Calu3 (cell line): Measurements from ENCODE around the gene OSTM1. TPM values are rescaled to one million over a fixed set of nuclear protein-coding genes. Genes with fewer than 3 reads are reported as not detected.

Experiments
- Bru-seq: library from RNA; stranded (reverse); fragments of 400-500 nt; gene quantifications from one replicate; lab custom pipeline; 2021; lab: Mats Ljungman, UMichigan
- BruChase-seq, 2 experiments: library from RNA; stranded (reverse); fragments of 400-500 nt; gene quantifications; one replicate each; lab custom pipeline; 2021; lab: Mats Ljungman, UMichigan
- BruUV-seq: library from RNA; stranded (reverse); fragments of 400-500 nt; replicated peaks from 2 replicates; lab custom pipeline; 2021; lab: Mats Ljungman, UMichigan
- CTCF ChIA-PET: fragments of 300-600 bp; sonication (Branson Sonifier 250); formaldehyde crosslinking; loops from one replicate; lab custom pipeline; 2022; ENCODE audit warnings: antibody characterized with exemption; lab: Charles Lee
- DNase-seq: peaks from one replicate; pipeline ENCODE4 v3.0.0; 2022
- H3K27ac Mint-ChIP-seq: one replicate; pipeline ENCODE4 v1.8.0; 2022; ENCODE audit warnings: mixed read lengths; ENCODE audit not compliant: unreplicated experiment
- H3K27me3 Mint-ChIP-seq: one replicate; pipeline ENCODE4 v1.8.0; 2022; ENCODE audit warnings: mixed read lengths; ENCODE audit not compliant: unreplicated experiment
- H3K36me3 Mint-ChIP-seq: one replicate; pipeline ENCODE4 v1.8.0; 2022; ENCODE audit warnings: mild to moderate bottlenecking, moderate library complexity, mixed read lengths; ENCODE audit not compliant: insufficient read depth, unreplicated experiment
- H3K4me1 Mint-ChIP-seq: one replicate; pipeline ENCODE4 v1.8.0; 2022; ENCODE audit warnings: mild to moderate bottlenecking, low read depth, mixed read lengths; ENCODE audit not compliant: unreplicated experiment
- H3K4me3 Mint-ChIP-seq: one replicate; pipeline ENCODE4 v1.8.0; 2022; ENCODE audit warnings: mild to moderate bottlenecking, low read depth, moderate library complexity, mixed read lengths; ENCODE audit not compliant: unreplicated experiment
- H3K9me3 Mint-ChIP-seq: one replicate; pipeline ENCODE4 v1.8.0; 2022; ENCODE audit warnings: low read depth, mixed read lengths; ENCODE audit not compliant: unreplicated experiment
- intact Hi-C: fragments of 100-400 bp; cut with micrococcal nuclease; formaldehyde crosslinking; loops from one replicate; pipeline ENCODE4 v1.10.0; 2022; ENCODE audit not compliant: unreplicated experiment
- long read RNA-seq: library from polyadenylated mRNA; stranded (forward); transcript quantifications from one replicate; pipeline ENCODE4 v2.0.0, GENCODE V29; 2022
- total RNA-seq: library from RNA; stranded (reverse); gene quantifications from 2 replicates; pipeline ENCODE4 v1.2.3, GENCODE V29; 2022
- TF ChIP-seq, protein P1 (sequence below): fragments of 200-600 bp; IDR thresholded peaks from one replicate; pipeline ENCODE4 v1.8.0; 2022; ENCODE audit warnings: antibody characterized with exemption; ENCODE audit not compliant: unreplicated experiment

The OSTM1 gene, protein sequence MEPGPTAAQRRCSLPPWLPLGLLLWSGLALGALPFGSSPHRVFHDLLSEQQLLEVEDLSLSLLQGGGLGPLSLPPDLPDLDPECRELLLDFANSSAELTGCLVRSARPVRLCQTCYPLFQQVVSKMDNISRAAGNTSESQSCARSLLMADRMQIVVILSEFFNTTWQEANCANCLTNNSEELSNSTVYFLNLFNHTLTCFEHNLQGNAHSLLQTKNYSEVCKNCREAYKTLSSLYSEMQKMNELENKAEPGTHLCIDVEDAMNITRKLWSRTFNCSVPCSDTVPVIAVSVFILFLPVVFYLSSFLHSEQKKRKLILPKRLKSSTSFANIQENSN
- total RNA-seq (19.4 and 30.5 TPM in 2 replicates), Bru-seq, nascent RNA (percentile 69 among the genes with signal in this experiment), BruChase-seq, experiment 1, labeled RNA remaining after a 6-hour chase (percentile 76 among the genes with signal in this experiment), BruChase-seq, experiment 2, labeled RNA remaining after a 2-hour chase (percentile 72 among the genes with signal in this experiment)
- long read RNA-seq, full-length matches to known transcripts, result 18 of 24 reads
- long read RNA-seq, partial matches to known transcripts, result 4 of 24 reads
- long read RNA-seq, other reads (novel, unspliced or antisense), result 2 of 24 reads

DNA sequence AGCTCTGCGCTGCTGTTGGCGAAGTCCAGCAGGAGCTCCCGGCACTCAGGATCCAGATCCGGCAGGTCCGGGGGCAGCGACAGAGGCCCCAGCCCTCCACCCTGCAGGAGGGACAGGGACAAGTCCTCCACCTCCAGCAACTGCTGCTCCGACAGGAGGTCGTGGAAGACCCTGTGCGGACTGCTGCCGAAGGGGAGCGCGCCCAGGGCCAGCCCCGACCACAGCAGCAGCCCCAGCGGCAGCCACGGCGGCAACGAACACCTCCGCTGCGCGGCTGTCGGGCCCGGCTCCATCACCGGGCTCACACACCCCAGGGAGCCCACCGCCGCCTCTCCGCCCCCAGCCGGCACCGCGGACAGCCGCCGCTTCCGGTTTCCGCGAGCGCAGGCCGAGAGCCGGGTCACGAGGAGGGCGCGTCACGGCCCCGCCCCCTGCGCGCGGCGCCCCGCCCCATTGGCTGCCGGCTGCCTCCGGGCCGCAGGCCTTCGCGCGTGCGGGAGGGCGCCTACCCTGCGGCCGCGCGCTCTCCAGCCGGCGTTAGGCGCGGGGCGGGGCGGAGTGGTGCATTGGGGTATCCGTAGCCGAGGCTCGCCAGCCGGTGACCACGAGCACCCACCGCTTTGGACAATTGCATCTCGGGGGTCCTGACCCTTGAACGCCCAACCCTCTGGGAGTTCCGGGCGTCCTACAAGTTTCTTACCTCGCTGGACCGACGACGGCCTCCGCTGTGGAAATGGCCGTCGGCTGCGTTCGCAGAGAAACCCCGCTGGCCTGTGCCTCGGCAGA is at the start of gene OSTM1:
Gene OSTM1, minus strand, starts transcription at position 383 of the 786 bp plus-strand sequence. Its CDS starts 90 bp downstream, at position 293.
- Mint-ChIP-seq H3K4me1 (peaks cover 10% of the 10 kb centered on the region), H3K4me3 (peak within 1 kb of the TSS; percentile 75), H3K9me3 (no peaks in the 10 kb centered on the region), H3K27ac (no peak within 1 kb of the TSS), H3K36me3 (peaks cover 21% of the 10 kb centered on the region), H3K27me3 (no peaks in the 10 kb centered on the region)
- peak; percentile 95 for DNase-seq
- TSS peak; percentile 77 for BruUV-seq
- TF ChIP-seq, protein P1, sequence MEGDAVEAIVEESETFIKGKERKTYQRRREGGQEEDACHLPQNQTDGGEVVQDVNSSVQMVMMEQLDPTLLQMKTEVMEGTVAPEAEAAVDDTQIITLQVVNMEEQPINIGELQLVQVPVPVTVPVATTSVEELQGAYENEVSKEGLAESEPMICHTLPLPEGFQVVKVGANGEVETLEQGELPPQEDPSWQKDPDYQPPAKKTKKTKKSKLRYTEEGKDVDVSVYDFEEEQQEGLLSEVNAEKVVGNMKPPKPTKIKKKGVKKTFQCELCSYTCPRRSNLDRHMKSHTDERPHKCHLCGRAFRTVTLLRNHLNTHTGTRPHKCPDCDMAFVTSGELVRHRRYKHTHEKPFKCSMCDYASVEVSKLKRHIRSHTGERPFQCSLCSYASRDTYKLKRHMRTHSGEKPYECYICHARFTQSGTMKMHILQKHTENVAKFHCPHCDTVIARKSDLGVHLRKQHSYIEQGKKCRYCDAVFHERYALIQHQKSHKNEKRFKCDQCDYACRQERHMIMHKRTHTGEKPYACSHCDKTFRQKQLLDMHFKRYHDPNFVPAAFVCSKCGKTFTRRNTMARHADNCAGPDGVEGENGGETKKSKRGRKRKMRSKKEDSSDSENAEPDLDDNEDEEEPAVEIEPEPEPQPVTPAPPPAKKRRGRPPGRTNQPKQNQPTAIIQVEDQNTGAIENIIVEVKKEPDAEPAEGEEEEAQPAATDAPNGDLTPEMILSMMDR, result no peak
- CTCF ChIA-PET, result interaction anchor here (0.7 kb wide), 1 partner anchor 94 kb away, joined by 3 read pairs; no protein-coding TSS in a partner anchor
- intact Hi-C loops, result no loop called here

DNA sequence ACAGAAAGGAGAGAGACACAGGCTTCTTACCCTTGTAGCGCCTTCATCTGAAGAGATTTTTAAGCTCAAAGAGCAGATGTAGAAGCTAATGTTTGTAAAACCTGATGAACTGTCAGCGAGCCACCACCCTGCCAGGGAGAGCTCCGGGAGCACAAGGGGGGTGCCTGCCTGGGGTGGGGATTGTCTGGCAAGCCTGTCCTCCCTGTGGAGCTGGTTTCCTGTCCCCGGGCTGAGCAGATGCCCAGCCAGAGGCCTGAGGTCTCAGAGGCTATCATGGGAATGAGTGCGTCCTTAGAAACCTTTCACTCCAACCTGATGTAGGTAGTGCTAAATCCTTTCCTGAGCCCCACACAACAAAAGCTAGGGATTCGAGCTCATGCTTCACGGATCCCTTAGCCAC is 49.4 kb upstream of the OSTM1 start:
- H3K27me3 Mint-ChIP-seq, result peaks cover 45% of the 10 kb centered on the region
- DNase-seq, result no peak
- peaks cover 8% of the 10 kb centered on the region for H3K4me1 Mint-ChIP-seq
- no peak overlapping the region for H3K4me3 Mint-ChIP-seq
- no peaks in the 10 kb centered on the region for H3K36me3 Mint-ChIP-seq
- no peak overlapping the region for H3K27ac Mint-ChIP-seq
- CTCF ChIA-PET, result interaction anchor here (0.8 to 0.9 kb wide), 2 partner anchors 10 to 369 kb away, joined by 3 to 5 read pairs; no protein-coding TSS in a partner anchor
- TF ChIP-seq, protein P1, result no peak
- intact Hi-C loops, result no loop called here
- H3K9me3 Mint-ChIP-seq, result no peaks in the 10 kb centered on the region
- no TSS peak for BruUV-seq

DNA sequence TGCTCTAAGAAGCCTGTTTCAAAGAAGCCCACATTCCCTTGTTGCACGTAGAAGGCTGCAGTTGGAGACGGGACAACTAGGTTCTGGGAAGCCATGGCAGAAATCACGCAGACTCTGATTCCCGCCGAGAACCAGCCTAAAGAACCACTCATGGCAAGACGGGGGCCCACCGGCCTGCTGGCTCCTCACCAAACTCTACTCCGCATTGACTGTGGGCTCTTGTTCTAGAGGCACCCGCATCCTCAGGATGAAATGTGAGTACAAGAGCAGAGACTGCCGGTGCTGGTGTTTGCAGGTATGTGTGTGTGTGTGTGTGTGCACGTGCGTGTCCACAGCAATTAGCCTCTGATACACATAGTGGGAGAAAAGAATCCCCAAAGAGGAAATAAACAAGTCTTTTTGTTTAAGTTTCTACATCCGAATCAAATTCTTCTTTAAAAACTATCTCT is 49.0 kb upstream of the OSTM1 start:
- Mint-ChIP-seq H3K4me1 (peaks cover 8% of the 10 kb centered on the region), H3K27ac (no peak overlapping the region), H3K36me3 (no peaks in the 10 kb centered on the region), H3K4me3 (no peak overlapping the region), H3K9me3 (no peaks in the 10 kb centered on the region), H3K27me3 (peaks cover 45% of the 10 kb centered on the region)
- BruUV-seq, result no TSS peak
- TF ChIP-seq, protein P1, result no peak
- no peak for DNase-seq
- CTCF ChIA-PET, result interaction anchor here (0.8 kb wide), 1 partner anchor 369 kb away, joined by 5 read pairs; no protein-coding TSS in a partner anchor
- intact Hi-C loops, result no loop called here

DNA sequence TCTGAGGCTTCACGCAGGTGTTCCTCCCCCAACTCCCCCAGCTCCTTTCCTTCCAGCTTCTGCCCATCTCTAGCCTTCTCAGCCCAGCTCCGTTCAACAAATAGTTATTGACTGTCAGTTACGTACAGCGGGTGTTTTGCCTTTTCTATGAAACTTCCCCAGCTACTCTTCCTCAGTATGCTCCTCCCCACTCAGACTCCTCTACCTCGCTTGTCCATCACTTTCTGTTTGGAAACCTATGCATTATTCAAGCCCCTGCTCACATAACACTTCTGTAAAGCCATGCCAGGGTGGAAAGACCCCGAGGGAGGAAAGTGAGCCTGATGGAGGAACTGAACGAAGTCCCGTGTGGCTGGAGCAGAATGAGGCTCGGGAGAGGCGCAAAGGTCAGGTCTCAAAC is 47.1 kb upstream of the OSTM1 start:
- no TSS peak for BruUV-seq
- H3K27ac Mint-ChIP-seq, result no peak overlapping the region
- DNase-seq, result no peak
- TF ChIP-seq, protein P1, result no peak
- H3K27me3 Mint-ChIP-seq, result peaks cover 59% of the 10 kb centered on the region
- peaks cover 8% of the 10 kb centered on the region for H3K36me3 Mint-ChIP-seq
- CTCF ChIA-PET, result no interaction called here
- H3K9me3 Mint-ChIP-seq, result no peaks in the 10 kb centered on the region
- H3K4me3 Mint-ChIP-seq, result no peak overlapping the region
- intact Hi-C loops, result no loop called here
- H3K4me1 Mint-ChIP-seq, result peaks cover 9% of the 10 kb centered on the region
